ENCODE data around the gene NLRC5.
A peak's percentile ranks its signal among the peaks of the same experiment; 100 is the strongest.

Gene NLRC5

DNA sequence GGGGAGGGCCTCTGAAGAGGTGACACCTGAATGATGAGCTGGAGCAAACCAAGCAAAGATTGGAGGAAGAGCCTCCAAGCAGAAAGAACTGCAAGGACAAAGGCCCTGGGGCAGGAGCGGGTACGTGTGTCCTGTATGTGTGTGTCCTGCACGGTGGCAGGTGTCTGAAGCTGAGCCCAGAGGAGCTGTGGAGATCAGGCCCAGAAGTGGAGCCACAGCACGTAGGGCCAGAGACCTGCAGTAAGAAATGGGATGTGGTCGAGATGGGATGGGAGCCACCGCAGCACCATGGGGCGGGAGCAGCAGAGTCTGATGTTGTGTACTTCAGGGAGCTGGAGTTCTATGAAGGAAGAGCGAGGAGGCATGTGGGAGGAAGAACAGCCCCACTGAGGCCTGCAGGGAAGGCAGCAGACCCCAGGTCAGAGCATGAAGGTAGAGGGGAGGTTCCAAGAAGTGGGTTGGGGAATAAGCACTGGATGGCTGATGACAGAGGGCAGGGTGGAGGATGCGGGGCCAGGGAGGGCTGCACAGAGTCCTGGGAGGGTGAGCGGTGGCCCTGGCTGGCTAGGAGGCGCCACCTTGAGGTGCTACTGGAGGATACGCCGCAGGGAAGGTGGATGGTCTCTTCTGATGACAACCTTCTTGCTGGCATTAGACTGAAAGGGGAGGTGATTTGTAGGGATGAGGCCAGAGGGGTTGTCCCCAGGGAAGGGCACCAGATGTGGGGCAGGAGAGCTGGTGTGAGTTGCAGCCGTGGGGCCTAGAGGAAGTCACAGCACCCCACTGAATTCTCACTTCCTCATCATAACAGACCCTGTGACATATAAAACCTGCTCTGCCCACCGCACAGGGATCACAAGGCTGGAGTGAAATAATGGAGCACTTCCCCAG lies 38.2 kb upstream of the NLRC5 start:
- H3K27ac ChIP-seq (ENCODE audit: low read length), result no peak overlapping the region

GRCh38 chr16:56953006-56953405 lies 36.4 kb upstream of the NLRC5 start:
- no peak overlapping the region for H2AFZ ChIP-seq (ENCODE audit: low read depth, low read length)
- DNase-seq, result no peak
- H3K27ac ChIP-seq (ENCODE audit: low read length), result no peak overlapping the region
- no peaks in the 10 kb centered on the region for H3K36me3 ChIP-seq (ENCODE audit: insufficient read depth, low read length)
- no peaks in the 10 kb centered on the region for H3K9me3 ChIP-seq (ENCODE audit: insufficient read depth, low read length, severe bottlenecking)
- H3K4me1 ChIP-seq (ENCODE audit: insufficient read depth, low read length), result no peaks in the 10 kb centered on the region
- no peak overlapping the region for H3K4me3 ChIP-seq (ENCODE audit: low read depth in 1 of 2, low read length in 2 of 2)
- no peak overlapping the region for H3K4me2 ChIP-seq (ENCODE audit: insufficient read depth, low read length)
- H3K27me3 ChIP-seq (ENCODE audit: insufficient read depth, low read length, poor library complexity), result no peaks in the 10 kb centered on the region
- H3K9ac ChIP-seq (ENCODE audit: low read depth, low read length), result no peak overlapping the region
- ATAC-seq (ENCODE audit: insufficient read depth, low read depth), result no peak
- H4K20me1 ChIP-seq (ENCODE audit: insufficient read depth, low read length), result no peaks in the 10 kb centered on the region
- no peaks in the 10 kb centered on the region for H3K79me2 ChIP-seq (ENCODE audit: insufficient read depth, low read length)
- TF ChIP-seq EZH2 (IDR thresholded peaks at IDR 0.05; ENCODE audit: borderline replicate concordance, low read depth, low read length, severe bottlenecking) (no peak), CTCF (IDR thresholded peaks at IDR 0.05; ENCODE audit: borderline replicate concordance, extremely low read depth, low read length, poor library complexity, severe bottlenecking) (no peak)

More for the DNA sequence above, 38.2 kb upstream of the NLRC5 start:
- Histone ChIP-seq H3K4me1 (ENCODE audit: insufficient read depth, low read length) (no peaks in the 10 kb centered on the region), H3K27me3 (ENCODE audit: insufficient read depth, low read length, poor library complexity) (no peaks in the 10 kb centered on the region), H3K9ac (ENCODE audit: low read depth, low read length) (no peak overlapping the region), H4K20me1 (ENCODE audit: insufficient read depth, low read length) (no peaks in the 10 kb centered on the region), H3K4me2 (ENCODE audit: insufficient read depth, low read length) (no peak overlapping the region), H3K79me2 (ENCODE audit: insufficient read depth, low read length) (no peaks in the 10 kb centered on the region), H3K4me3 (ENCODE audit: low read depth in 1 of 2, low read length in 2 of 2) (no peak overlapping the region), H3K36me3 (ENCODE audit: insufficient read depth, low read length) (no peaks in the 10 kb centered on the region), H3K9me3 (ENCODE audit: insufficient read depth, low read length, severe bottlenecking) (no peaks in the 10 kb centered on the region), H2AFZ (ENCODE audit: low read depth, low read length) (no peak overlapping the region)
- DNase-seq (peak; percentile 61), ATAC-seq (ENCODE audit: insufficient read depth, low read depth) (peak; percentile 91)
- TF ChIP-seq EZH2 (IDR thresholded peaks at IDR 0.05; ENCODE audit: borderline replicate concordance, low read depth, low read length, severe bottlenecking) (no peak), CTCF (IDR thresholded peaks at IDR 0.05; ENCODE audit: borderline replicate concordance, extremely low read depth, low read length, poor library complexity, severe bottlenecking) (peak; percentile 82)

DNA sequence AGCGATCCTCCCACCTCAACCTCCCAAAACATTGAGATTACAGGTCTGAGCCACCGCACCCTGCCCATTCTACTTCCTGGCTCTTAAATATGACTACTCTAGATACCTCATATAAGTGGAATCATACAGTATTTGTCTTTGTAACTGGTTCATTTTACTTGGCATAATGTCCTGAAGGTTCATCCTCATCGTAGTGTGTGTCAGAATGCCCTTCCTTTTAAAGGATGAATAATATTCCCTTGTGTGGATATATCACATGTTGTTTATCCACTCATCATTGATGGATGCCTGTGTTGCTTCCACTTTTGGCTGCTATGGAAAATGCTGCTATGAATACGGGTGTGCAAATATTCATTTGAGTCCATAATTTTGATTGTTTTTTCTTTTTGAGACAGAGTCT lies 33.3 kb upstream of the NLRC5 start:
- H3K9me3 ChIP-seq (ENCODE audit: insufficient read depth, low read length, severe bottlenecking), result no peaks in the 10 kb centered on the region
- DNase-seq, result no peak
- H3K36me3 ChIP-seq (ENCODE audit: insufficient read depth, low read length), result no peaks in the 10 kb centered on the region
- H3K27ac ChIP-seq (ENCODE audit: low read length), result no peak overlapping the region
- H3K4me2 ChIP-seq (ENCODE audit: insufficient read depth, low read length), result no peak overlapping the region
- no peak for TF ChIP-seq EZH2 (IDR thresholded peaks at IDR 0.05; ENCODE audit: borderline replicate concordance, low read depth, low read length, severe bottlenecking)
- no peak for TF ChIP-seq CTCF (IDR thresholded peaks at IDR 0.05; ENCODE audit: borderline replicate concordance, extremely low read depth, low read length, poor library complexity, severe bottlenecking)
- no peak overlapping the region for H3K4me3 ChIP-seq (ENCODE audit: low read depth in 1 of 2, low read length in 2 of 2)
- H3K27me3 ChIP-seq (ENCODE audit: insufficient read depth, low read length, poor library complexity), result no peaks in the 10 kb centered on the region
- no peaks in the 10 kb centered on the region for H3K4me1 ChIP-seq (ENCODE audit: insufficient read depth, low read length)
- ATAC-seq (ENCODE audit: insufficient read depth, low read depth), result no peak
- H4K20me1 ChIP-seq (ENCODE audit: insufficient read depth, low read length), result no peaks in the 10 kb centered on the region
- no peak overlapping the region for H3K9ac ChIP-seq (ENCODE audit: low read depth, low read length)
- H3K79me2 ChIP-seq (ENCODE audit: insufficient read depth, low read length), result no peaks in the 10 kb centered on the region
- no peak overlapping the region for H2AFZ ChIP-seq (ENCODE audit: low read depth, low read length)

Data from DND-41 (cell line).